Measurements from ENCODE around the gene PRDM4. TPM values are rescaled to one million over a fixed set of nuclear protein-coding genes. Genes with fewer than 3 reads are reported as not detected.
A peak's percentile ranks its signal among the peaks of the same experiment; 100 is the strongest.

The PRDM4 gene
- total and polyA plus RNA-seq, 2 of the 13 experiments (the other 11 are each of a cell fraction or from before 2014, with no cell fraction given): 9.9 to 15.3 TPM

GRCh38 chr12:107685360-107686248, 75.3 kb downstream of the PRDM4 start, which contains the start of gene PWP1 (continued):
- TF ChIP-seq FOXM1 (CRISPR knock-in tag; IDR thresholded peaks at IDR 0.05) (no peak), ZNF160 (CRISPR knock-in tag; IDR thresholded peaks at IDR 0.05) (peak; percentile 60; the same call in 1 of the 2 replicates), RXRA (CRISPR knock-in tag; IDR thresholded peaks at IDR 0.05) (peak; percentile 83), ATF7-NPFF (CRISPR knock-in tag; IDR thresholded peaks at IDR 0.05; ENCODE audit: low read depth) (0 out of 2 replicates have a peak, but pooled peaks have one; percentile 71), ZNF713 (CRISPR knock-in tag; IDR thresholded peaks at IDR 0.05) (0 out of 2 replicates have a peak, but pooled peaks have one; percentile 45), MTERF4 (CRISPR knock-in tag; IDR thresholded peaks at IDR 0.05) (peak; percentile 49; the same call in 1 of the 2 replicates), ZNF33A (CRISPR knock-in tag; IDR thresholded peaks at IDR 0.05; ENCODE audit: borderline replicate concordance) (0 out of 2 replicates have a peak, but pooled peaks have one; percentile 71), NFYB (CRISPR knock-in tag; IDR thresholded peaks at IDR 0.05) (peak; percentile 62), RFX5 (IDR thresholded peaks at IDR 0.05; ENCODE audit: low read depth, low read length) (0 out of 2 replicates have a peak, but pooled peaks have one; percentile 46), NBN (conservative IDR thresholded peaks at IDR 0.05) (no peak), U2AF2 (IDR thresholded peaks at IDR 0.05; ENCODE audit: low read depth, low read length) (no peak), ZNF496 (CRISPR knock-in tag; IDR thresholded peaks at IDR 0.05; ENCODE audit: insufficient replicate concordance) (no peak), ZNF260 (CRISPR knock-in tag; IDR thresholded peaks at IDR 0.05; ENCODE audit: borderline replicate concordance, low read depth) (no peak), PRMT3 (CRISPR knock-in tag; IDR thresholded peaks at IDR 0.05; ENCODE audit: borderline replicate concordance, low read depth) (no peak; the same call in 1 of the 2 replicates), HNRNPUL1 (IDR thresholded peaks at IDR 0.05; ENCODE audit: low read depth, low read length) (no peak), MLLT10 (CRISPR knock-in tag; IDR thresholded peaks at IDR 0.05) (no peak)
- TF ChIP-seq, protein P1, sequence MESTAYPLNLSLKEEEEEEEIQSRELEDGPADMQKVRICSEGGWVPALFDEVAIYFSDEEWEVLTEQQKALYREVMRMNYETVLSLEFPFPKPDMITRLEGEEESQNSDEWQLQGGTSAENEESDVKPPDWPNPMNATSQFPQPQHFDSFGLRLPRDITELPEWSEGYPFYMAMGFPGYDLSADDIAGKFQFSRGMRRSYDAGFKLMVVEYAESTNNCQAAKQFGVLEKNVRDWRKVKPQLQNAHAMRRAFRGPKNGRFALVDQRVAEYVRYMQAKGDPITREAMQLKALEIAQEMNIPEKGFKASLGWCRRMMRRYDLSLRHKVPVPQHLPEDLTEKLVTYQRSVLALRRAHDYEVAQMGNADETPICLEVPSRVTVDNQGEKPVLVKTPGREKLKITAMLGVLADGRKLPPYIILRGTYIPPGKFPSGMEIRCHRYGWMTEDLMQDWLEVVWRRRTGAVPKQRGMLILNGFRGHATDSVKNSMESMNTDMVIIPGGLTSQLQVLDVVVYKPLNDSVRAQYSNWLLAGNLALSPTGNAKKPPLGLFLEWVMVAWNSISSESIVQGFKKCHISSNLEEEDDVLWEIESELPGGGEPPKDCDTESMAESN (CRISPR knock-in tag; conservative IDR thresholded peaks at IDR 0.05): peak; percentile 77; the same call in 1 of the 2 replicates
- TF ChIP-seq, protein P2, sequence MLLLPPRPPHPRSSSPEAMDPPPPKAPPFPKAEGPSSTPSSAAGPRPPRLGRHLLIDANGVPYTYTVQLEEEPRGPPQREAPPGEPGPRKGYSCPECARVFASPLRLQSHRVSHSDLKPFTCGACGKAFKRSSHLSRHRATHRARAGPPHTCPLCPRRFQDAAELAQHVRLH (CRISPR knock-in tag; IDR thresholded peaks at IDR 0.05; ENCODE audit: borderline replicate concordance, low read depth): peak; percentile 77; the same call in 1 of the 2 replicates
- TF ChIP-seq, protein P3, sequence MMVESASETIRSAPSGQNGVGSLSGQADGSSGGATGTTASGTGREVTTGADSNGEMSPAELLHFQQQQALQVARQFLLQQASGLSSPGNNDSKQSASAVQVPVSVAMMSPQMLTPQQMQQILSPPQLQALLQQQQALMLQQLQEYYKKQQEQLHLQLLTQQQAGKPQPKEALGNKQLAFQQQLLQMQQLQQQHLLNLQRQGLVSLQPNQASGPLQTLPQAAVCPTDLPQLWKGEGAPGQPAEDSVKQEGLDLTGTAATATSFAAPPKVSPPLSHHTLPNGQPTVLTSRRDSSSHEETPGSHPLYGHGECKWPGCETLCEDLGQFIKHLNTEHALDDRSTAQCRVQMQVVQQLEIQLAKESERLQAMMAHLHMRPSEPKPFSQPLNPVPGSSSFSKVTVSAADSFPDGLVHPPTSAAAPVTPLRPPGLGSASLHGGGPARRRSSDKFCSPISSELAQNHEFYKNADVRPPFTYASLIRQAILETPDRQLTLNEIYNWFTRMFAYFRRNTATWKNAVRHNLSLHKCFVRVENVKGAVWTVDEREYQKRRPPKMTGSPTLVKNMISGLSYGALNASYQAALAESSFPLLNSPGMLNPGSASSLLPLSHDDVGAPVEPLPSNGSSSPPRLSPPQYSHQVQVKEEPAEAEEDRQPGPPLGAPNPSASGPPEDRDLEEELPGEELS (CRISPR knock-in tag; IDR thresholded peaks at IDR 0.05): no peak; the same call in 1 of the 2 replicates
